A549 (cell line): ENCODE data around the gene NUAK1. TPM values are rescaled to one million over a fixed set of nuclear protein-coding genes. Genes with fewer than 3 reads are reported as not detected.

Experiments
- ATAC-seq, 2 experiments: fragments of 200-7000 bp in 1 of 2; fragments of >200 bp in 1 of 2; cut with Nextera tagmentation in 1 of 2; cut with Tn5 transposase in 1 of 2; 3 replicates each; pipeline versions ENCODE4 v1.8.0 to v1.9.1; 2018 to 2020; ENCODE audit warnings: mild to moderate bottlenecking in 1 of 2, moderate library complexity in 1 of 2
- CTCF ChIA-PET: fragments of 300-600 bp; sonication (Branson Sonifier 250); formaldehyde crosslinking; extraction: SDS; loops from one replicate; lab custom pipeline; 2021; ENCODE audit warnings: antibody characterized with exemption, inconsistent platforms; lab: Yijun Ruan, JAX
- POLR2A ChIA-PET: fragments of 350-600 bp; formaldehyde crosslinking; extraction: SDS; loops from one replicate; lab custom pipeline; 2021; ENCODE audit warnings: antibody characterized with exemption, inconsistent platforms; lab: Yijun Ruan, JAX
- DNase-seq, 2 experiments: peaks; one replicate each; pipeline versions ENCODE4 v3.0.0 to v3.0.0-alpha.2; 2011 to 2016; ENCODE audit warnings: low read depth in 1 of 2, low spot score in 1 of 2
- FAIRE-seq: peaks from 2 replicates; lab custom pipeline; 2011; peaks lifted over from hg19 to GRCh38; lab: Jason Lieb, UNC
- H3K27ac ChIP-seq, 2 experiments: fragments of >200 bp; sonication (Bioruptor Twin); formaldehyde crosslinking; 3 replicates each; pipeline ENCODE4 v1.5.1; 2016 to 2017
- H3K4me1 ChIP-seq: fragments of >200 bp; sonication (Bioruptor Twin); formaldehyde crosslinking; 3 replicates; pipeline ENCODE4 v1.6.1; 2016
- H3K4me2 ChIP-seq: fragments of >200 bp; sonication (Bioruptor Twin); formaldehyde crosslinking; 3 replicates; pipeline ENCODE4 v1.6.1; 2016
- H3K4me3 ChIP-seq: fragments of >200 bp; sonication (Bioruptor Twin); formaldehyde crosslinking; 3 replicates; pipeline ENCODE4 v1.5.1; 2016
- H3K9me3 ChIP-seq: fragments of >200 bp; sonication (Bioruptor Twin); formaldehyde crosslinking; 3 replicates; pipeline ENCODE4 v1.6.1; 2016
- BHLHE40 ChIP-seq: IDR thresholded peaks from 2 replicates; pipeline ENCODE4 v1.6.1; 2012; ENCODE audit warnings: low read depth, low read length, inconsistent platforms
- CEBPB ChIP-seq, 2 experiments: fragments of >200 bp in 1 of 2; sonication (Bioruptor Twin) in 1 of 2; formaldehyde crosslinking in 1 of 2; IDR thresholded peaks; 2 replicates each; pipeline ENCODE4 v1.6.1; 2012 to 2016
- CHD4 ChIP-seq: fragments of 200-600 bp; sonication (generic); IDR thresholded peaks from 2 replicates; pipeline ENCODE4 v1.6.1; 2016; ENCODE audit warnings: antibody characterized with exemption, mild to moderate bottlenecking, borderline replicate concordance
- EHMT2 ChIP-seq: fragments of 200-600 bp; sonication (generic); IDR thresholded peaks from 2 replicates; pipeline ENCODE4 v1.6.1; 2016; ENCODE audit warnings: antibody characterized with exemption, low read depth, mild to moderate bottlenecking, moderate library complexity
- EP300 ChIP-seq, 2 experiments: fragments of >200 bp; sonication (Bioruptor Twin); formaldehyde crosslinking; IDR thresholded peaks; 2 replicates in 1 of 2; 3 replicates in 1 of 2; pipeline ENCODE4 v1.6.1; 2016 to 2017
- ESRRA ChIP-seq: fragments of 150-350 bp; IDR thresholded peaks from 2 replicates; pipeline ENCODE4 v1.6.1; 2014; ENCODE audit warnings: mild to moderate bottlenecking, low read length, borderline replicate concordance
- KDM1A ChIP-seq: fragments of 200-600 bp; sonication (generic); IDR thresholded peaks from 2 replicates; pipeline ENCODE4 v1.6.1; 2016; ENCODE audit warnings: low read depth, mild to moderate bottlenecking
- NR3C1 ChIP-seq: fragments of >200 bp; sonication (Bioruptor Twin); formaldehyde crosslinking; IDR thresholded peaks from 3 replicates; pipeline ENCODE4 v1.6.1; 2017
- RFX5 ChIP-seq: fragments of 450-650 bp; IDR thresholded peaks from 2 replicates; pipeline ENCODE4 v1.7.1; 2014; ENCODE audit warnings: antibody characterized with exemption, mild to moderate bottlenecking, moderate library complexity
- ZC3H11A ChIP-seq: fragments of 450-650 bp; IDR thresholded peaks from 2 replicates; pipeline ENCODE4 v1.6.1; 2014; ENCODE audit warnings: antibody characterized with exemption, mild to moderate bottlenecking
- ZSCAN20 ChIP-seq: fragments of 250-450 bp; sonication (Bioruptor Pico); IDR thresholded peaks from 2 replicates; pipeline ENCODE4 v1.8.0; 2022; ENCODE audit warnings: mild to moderate bottlenecking, moderate library complexity
- WGBS: methylation state at CpG from one replicate; pipeline ENCODE4 v1.1.6; 2017; ENCODE audit errors: missing lambda C conversion rate; 5-methylcytosine and 5-hydroxymethylcytosine counted together
- polyA plus RNA-seq, 4 experiments: library from polyadenylated mRNA; depleted of rRNA in 3 of 4; stranded (reverse); fragments of >200 nt; fragmentation: RNase III in 1 of 4; extraction: RNeasy Plus Mini Kit Qiagen cat#74134 plus additional on column Dnase treatment in 1 of 4; gene quantifications; 2 replicates in 3 of 4; 3 replicates in 1 of 4; pipeline ENCODE4 v1.2.3, GENCODE V29; 2011 to 2017
- TF ChIP-seq, protein P1 (sequence below): IDR thresholded peaks from 2 replicates; pipeline ENCODE4 v1.6.1; 2012; ENCODE audit warnings: low read depth, borderline replicate concordance
- TF ChIP-seq, protein P2 (sequence below): IDR thresholded peaks from 2 replicates; pipeline ENCODE4 v1.6.1; 2012
- TF ChIP-seq, protein P3 (sequence below): fragments of 200-600 bp; sonication (generic); IDR thresholded peaks from 2 replicates; pipeline ENCODE4 v1.6.1; 2016; ENCODE audit warnings: antibody characterized with exemption, mild to moderate bottlenecking, moderate library complexity
- TF ChIP-seq, protein P4 (sequence below): IDR thresholded peaks from 2 replicates; pipeline ENCODE4 v1.6.1; 2012

Gene NUAK1
- polyA plus RNA-seq, 2 of the 4 experiments (the other 2 are of a cell fraction): 20.8 to 22.3 TPM

DNA sequence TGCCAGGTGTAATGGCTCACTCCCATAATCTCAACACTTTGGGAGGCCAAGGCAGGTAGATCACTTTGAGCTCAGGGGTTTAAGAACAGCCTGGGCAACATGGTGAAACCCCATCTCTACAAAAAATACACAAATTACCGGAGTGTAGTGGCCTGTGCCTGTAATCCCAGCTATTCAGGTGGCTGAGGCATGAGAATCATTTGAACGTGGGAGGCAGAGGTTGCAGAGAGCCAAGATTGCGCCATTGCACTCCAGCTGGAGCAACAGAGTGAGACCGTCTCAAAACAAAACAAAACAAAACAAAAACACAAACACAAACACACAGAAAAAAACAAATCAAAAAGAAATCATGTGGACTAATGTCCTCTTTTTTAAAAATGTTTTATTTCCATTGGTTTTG is 104.4 kb downstream of the NUAK1 start:
- Histone ChIP-seq H3K4me3 (no peak overlapping the region), H3K9me3 (no peaks in the 10 kb centered on the region), H3K4me2 (no peak overlapping the region), H3K27ac (no peak overlapping the region), H3K4me1 (peaks cover 37% of the 10 kb centered on the region)
- TF ChIP-seq, protein P1, sequence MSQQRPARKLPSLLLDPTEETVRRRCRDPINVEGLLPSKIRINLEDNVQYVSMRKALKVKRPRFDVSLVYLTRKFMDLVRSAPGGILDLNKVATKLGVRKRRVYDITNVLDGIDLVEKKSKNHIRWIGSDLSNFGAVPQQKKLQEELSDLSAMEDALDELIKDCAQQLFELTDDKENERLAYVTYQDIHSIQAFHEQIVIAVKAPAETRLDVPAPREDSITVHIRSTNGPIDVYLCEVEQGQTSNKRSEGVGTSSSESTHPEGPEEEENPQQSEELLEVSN: no peak
- TF ChIP-seq, protein P2, sequence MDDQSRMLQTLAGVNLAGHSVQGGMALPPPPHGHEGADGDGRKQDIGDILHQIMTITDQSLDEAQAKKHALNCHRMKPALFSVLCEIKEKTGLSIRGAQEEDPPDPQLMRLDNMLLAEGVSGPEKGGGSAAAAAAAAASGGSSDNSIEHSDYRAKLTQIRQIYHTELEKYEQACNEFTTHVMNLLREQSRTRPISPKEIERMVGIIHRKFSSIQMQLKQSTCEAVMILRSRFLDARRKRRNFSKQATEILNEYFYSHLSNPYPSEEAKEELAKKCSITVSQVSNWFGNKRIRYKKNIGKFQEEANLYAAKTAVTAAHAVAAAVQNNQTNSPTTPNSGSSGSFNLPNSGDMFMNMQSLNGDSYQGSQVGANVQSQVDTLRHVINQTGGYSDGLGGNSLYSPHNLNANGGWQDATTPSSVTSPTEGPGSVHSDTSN: no peak
- TF ChIP-seq, protein P3, sequence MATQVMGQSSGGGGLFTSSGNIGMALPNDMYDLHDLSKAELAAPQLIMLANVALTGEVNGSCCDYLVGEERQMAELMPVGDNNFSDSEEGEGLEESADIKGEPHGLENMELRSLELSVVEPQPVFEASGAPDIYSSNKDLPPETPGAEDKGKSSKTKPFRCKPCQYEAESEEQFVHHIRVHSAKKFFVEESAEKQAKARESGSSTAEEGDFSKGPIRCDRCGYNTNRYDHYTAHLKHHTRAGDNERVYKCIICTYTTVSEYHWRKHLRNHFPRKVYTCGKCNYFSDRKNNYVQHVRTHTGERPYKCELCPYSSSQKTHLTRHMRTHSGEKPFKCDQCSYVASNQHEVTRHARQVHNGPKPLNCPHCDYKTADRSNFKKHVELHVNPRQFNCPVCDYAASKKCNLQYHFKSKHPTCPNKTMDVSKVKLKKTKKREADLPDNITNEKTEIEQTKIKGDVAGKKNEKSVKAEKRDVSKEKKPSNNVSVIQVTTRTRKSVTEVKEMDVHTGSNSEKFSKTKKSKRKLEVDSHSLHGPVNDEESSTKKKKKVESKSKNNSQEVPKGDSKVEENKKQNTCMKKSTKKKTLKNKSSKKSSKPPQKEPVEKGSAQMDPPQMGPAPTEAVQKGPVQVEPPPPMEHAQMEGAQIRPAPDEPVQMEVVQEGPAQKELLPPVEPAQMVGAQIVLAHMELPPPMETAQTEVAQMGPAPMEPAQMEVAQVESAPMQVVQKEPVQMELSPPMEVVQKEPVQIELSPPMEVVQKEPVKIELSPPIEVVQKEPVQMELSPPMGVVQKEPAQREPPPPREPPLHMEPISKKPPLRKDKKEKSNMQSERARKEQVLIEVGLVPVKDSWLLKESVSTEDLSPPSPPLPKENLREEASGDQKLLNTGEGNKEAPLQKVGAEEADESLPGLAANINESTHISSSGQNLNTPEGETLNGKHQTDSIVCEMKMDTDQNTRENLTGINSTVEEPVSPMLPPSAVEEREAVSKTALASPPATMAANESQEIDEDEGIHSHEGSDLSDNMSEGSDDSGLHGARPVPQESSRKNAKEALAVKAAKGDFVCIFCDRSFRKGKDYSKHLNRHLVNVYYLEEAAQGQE: no peak
- no peak for TF ChIP-seq NR3C1
- ATAC-seq: no peak
- WGBS: 88% methylated on average over 4 of the region's 4 CpGs
- no peak for FAIRE-seq
- ChIA-PET POLR2A (no interaction called here), CTCF (interaction anchor here (0.9 to 6.0 kb wide), 4 partner anchors 17 to 614 kb away, joined by 3 to 52 read pairs (median 5); no protein-coding TSS in a partner anchor)
- DNase-seq: no peak

DNA sequence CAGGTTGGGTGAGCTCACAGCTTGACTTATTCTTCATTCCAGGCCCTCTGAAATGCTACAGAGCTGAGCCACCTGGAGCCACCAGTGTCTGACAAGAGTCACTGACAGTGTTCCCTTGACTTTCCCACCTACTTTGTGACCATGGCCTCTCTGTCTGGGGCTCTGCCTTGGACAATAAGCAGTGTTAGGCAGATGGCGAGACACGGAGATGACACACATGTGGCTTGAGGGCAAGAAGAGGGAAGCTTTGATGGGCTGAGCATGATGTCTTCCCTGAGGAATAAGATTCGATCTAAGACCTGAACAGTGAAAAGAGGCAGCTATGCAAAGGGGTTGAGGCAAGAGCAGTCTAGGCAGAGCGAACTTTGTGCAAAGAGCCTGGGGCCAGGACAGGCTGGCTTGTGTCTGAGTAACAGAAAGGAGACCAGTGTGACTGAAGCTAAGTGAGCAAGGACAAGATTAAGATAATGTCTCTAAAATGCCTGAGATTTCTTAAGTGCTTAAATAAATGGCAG is 105.5 kb downstream of the NUAK1 start:
- CTCF ChIA-PET: interaction anchor here (1.2 to 6.0 kb wide), 5 partner anchors 11 to 613 kb away, joined by 3 to 52 read pairs (median 6); no protein-coding TSS in a partner anchor
- POLR2A ChIA-PET: no interaction called here
- WGBS: 90% methylated on average over 4 of the region's 4 CpGs
- Histone ChIP-seq H3K4me3 (no peak overlapping the region), H3K9me3 (no peaks in the 10 kb centered on the region), H3K4me2 (no peak overlapping the region), H3K27ac (peak overlapping the region; percentile 80 to 88; a peak in 5 of 6 replicates), H3K4me1 (peaks cover 42% of the 10 kb centered on the region)
- DNase-seq (no peak), ATAC-seq (no peak), FAIRE-seq (peak; percentile 7)
- TF ChIP-seq CHD4: no peak
- no peak for TF ChIP-seq EHMT2
- TF ChIP-seq CEBPB (IDR thresholded peaks at IDR 0.05): no peak

DNA sequence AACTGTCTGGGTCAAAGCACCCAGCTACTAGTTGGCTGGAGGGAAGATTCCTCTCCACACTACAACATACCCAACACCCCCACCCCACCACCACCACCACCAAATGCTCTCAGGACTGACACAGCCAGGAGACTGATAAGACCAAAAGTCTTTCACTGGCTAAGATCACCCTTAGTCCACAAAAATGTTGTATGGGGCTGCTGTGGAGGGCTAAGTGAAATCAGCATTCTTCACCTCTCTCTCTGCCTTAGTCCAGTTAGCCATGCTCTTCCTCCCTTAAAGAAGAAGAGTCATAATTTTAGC is 106.2 kb downstream of the NUAK1 start:
- peaks cover 39% of the 10 kb centered on the region for H3K4me1 ChIP-seq
- peak overlapping the region; percentile 80 to 88; a peak in 5 of 6 replicates for H3K27ac ChIP-seq
- H3K9me3 ChIP-seq: no peaks in the 10 kb centered on the region
- FAIRE-seq: no peak
- POLR2A ChIA-PET: no interaction called here
- H3K4me3 ChIP-seq: no peak overlapping the region
- no peak for DNase-seq
- TF ChIP-seq BHLHE40: no peak
- no peak for TF ChIP-seq RFX5
- TF ChIP-seq KDM1A: no peak
- no peak for TF ChIP-seq ESRRA
- TF ChIP-seq EP300 (IDR thresholded peaks at IDR 0.05): no peak
- TF ChIP-seq, protein P4, sequence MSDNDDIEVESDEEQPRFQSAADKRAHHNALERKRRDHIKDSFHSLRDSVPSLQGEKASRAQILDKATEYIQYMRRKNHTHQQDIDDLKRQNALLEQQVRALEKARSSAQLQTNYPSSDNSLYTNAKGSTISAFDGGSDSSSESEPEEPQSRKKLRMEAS: no peak
- no peak for TF ChIP-seq CHD4
- TF ChIP-seq ZC3H11A: no peak
- no peak for TF ChIP-seq ZSCAN20 (CRISPR knock-in tag)
- ATAC-seq: no peak
- CTCF ChIA-PET: interaction anchor here (0.8 to 6.0 kb wide), 7 partner anchors 10 to 612 kb away, joined by 3 to 52 read pairs (median 3); no protein-coding TSS in a partner anchor
- no peak overlapping the region for H3K4me2 ChIP-seq
